Stimulated activated CD4-positive, alpha-beta T cell treated with anti-CD3 and anti-CD28 coated beads, Interleukin-4, amount 100 ng/mL, for 48 hours (primary cell): ENCODE results near the gene ALPP.
"Not testable (repeated sequence)": the region's sequence is repeated elsewhere in the genome, so short reads cannot be mapped to it uniquely, and the experiment has no call there.

Source experiments
- DNase-seq, 2 donors: peaks; one replicate each; pipeline ENCODE4 v3.0.0-alpha.2; 2020; ENCODE audit warnings: low read depth in 2 of 2

The ALPP gene

DNA sequence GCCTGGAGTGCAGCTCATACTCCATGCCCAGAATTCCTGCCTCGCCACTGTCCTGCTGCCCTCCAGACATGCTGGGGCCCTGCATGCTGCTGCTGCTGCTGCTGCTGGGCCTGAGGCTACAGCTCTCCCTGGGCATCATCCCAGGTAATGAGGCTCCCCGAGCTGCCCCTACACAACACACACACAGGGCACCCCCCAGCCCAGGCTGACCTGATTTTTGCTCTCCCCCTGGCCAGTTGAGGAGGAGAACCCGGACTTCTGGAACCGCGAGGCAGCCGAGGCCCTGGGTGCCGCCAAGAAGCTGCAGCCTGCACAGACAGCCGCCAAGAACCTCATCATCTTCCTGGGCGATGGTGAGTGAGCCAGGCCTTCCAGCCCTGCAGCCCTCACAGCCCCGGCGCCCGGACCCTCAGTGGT lies at the start of gene ALPP:
TSS of gene ALPP (plus strand) at position 17 of the 417 bp plus-strand sequence. CDS start at position 69, 52 bp downstream.
- DNase-seq = not testable (repeated sequence)

DNA sequence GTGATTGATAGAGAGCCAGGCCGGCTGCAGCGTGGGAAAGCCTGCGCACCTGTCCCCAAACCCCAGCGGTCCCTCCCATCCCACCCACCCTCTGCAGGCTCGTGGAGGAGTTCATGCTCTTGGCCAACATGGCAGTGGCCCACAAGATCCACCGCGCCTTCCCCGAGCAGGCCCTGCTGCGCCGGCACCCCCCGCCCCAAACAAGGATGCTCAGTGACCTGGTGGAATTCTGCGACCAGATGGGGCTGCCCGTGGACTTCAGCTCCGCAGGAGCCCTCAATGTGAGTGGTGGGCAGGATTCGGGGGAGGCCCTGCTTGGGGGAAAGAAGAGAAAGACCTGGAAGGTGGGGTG lies 48.9 kb upstream of the ALPP start:
- no peak for DNase-seq

DNA sequence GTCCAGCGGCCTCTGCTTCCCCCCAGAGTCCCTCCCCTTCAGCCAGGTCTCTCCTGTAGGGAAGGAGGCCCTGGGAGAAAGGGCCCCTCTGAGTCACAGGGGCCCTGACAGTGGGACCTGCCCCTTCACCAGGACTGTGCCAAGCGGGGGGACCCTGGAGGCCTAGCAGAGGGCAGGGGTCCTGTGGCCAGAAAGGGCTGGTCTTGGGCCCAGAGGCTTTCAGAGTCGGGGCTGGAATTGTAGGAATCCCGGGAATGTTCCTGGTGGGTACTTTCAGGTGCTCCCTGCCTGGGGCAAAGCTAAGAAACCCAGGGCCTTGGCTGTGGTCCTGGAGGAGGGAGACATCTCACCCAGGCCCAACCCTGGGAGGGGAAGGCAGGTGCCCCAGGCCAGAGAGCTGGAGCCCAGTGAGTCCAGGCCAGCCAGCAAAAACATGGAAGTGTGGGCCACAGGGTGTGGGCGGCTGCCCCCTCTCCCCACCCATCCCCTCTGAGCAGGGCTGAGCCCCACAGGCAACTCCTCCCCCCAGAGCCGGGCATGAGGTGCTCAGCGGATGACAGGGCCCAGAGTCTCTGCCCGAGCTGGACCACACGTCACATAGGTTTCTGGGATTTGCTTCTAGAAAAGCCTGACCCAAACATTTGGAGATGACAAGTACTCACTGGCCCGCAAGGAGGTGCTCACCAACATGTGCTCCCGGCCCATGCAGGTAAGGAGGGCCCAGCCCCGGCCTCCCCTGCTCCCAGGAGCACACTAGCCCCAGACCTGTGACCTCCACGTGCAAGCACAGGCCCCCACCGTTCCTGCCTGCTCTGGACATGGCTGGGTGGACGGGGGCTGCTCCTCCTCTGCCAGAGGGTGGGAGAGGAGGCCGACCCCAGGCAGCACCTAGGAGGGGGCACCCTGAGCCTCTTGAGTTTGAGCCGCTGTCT lies 48.2 kb upstream of the ALPP start:
- DNase-seq = no peak

DNA sequence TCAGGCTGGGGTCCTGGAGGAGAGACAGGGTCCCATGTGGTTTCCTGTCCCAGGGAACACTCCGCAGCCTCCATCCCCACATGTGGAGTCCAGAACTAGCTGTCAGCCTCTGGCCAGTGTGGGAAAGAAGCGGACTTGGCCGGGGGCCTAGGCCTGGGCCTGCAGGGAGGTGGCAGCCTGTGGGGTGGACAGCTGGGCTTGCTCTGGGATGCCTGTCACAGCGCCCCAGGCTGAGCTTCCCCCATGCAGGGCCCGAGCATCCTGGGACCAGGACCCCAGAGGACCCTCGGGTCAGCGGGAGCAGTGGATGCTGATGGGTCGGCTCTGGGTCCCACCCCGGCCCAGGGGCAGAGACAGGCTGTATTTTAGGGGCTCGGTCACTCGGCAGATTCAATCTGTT lies 47.5 kb upstream of the ALPP start:
- DNase-seq = not testable (repeated sequence)

DNA sequence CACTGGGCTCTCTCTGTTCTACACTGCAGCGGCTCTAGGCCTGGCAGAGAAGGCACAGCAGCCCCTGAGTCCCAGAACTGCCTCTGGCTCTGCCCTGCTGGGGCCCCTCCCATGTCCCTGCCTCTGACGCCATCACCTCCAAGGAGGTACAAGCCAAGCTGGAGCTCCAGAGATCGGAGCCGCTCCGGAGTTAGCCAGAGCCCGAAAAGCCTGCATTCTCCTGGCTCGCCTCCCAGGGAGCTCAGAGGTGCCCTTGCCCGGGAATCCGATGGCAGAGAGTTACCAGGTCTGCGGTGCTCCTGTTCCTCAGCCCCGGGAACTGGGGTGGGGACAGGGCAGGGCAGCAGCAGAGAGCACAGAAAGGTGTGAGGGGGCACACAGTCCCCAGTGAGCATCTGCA lies 46.9 kb upstream of the ALPP start:
- DNase-seq = not testable (repeated sequence)

DNA sequence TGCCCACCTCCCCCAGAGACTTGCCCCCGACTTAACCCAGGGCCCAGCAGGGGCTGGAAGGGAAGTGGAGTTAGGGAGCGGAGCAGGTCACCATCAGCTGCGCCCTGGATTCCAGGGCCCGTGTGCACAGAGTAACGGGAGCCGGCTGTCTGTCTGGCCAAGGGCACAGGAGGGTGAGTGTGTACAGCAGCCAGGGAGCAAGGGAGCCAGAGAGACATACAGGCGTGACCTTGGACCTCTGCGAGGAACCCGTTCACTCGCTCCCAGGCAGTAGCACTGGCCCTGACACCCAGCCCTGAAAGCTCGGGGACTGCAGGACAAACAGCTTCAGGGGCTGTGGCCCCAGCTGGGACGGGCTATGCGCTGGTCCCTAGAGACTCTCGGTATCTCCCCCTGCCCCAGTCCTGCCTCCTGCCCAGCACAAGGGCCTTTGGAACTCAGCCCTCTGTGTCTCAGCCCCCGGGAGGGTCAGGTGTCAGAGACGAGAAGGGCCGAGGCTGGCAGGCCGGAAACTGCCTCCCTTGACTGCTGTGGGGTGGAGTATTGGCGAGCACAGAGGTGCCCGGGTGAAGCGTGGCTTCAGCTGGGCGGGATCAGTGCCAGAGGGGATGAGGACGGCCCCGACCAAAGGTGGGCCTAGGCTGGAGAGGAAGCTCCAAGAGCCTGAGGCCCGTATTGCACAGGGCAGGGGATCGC lies 46.2 kb upstream of the ALPP start:
- not testable (repeated sequence) for DNase-seq

DNA sequence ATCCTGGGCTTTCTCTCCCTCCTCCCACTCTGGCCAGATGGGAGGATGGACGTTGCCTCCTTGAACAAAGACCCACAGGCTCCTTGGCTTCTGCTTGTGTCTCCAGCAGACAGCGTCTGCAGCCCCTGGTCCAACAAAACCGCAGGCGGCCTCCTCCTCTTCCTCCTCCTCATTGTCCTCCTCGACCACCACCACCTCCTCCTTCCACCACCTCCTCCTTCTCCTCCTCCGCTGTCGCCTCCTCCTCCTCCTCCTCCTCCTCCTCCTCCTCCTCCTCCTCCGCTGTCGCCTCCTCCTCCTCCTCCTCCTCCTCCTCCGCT lies 45.7 kb upstream of the ALPP start:
- DNase-seq = no peak

DNA sequence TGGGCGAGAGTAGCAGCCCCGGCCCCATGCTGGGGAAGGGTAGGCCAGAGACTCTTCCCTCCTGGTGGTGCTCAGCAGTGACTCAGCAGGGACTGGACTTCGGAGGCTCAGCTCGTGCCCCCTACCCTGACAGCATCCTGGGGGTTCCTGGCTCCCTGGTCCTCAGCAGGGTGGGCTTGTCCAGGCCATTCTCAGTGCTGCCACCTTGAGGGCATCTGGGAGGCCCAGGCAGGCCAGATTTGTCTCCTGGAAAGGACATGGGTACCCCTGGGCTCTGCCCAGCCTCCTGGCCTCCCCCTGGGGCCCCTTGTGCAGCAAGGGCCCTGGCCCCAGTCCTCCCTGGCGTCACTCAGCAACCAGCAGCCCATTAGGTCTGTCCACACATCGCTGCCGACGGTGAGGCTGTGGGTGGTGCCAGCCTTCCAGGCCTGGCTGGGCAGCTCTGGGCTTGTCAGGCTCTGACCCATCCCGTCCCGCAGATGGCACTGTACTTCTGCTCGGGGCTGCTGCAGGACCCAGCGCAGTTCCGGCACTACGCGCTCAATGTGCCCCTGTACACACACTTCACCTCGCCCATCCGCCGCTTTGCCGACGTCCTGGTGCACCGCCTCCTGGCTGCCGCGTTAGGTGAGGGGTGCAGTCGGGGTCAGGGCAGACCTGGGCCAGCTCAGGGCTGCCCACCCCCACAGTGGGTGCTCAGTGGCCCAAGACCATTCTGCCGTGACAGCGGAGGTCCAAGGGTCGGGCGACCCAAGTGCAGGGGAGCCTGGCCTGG lies 45.0 kb upstream of the ALPP start:
- DNase-seq = no peak

DNA sequence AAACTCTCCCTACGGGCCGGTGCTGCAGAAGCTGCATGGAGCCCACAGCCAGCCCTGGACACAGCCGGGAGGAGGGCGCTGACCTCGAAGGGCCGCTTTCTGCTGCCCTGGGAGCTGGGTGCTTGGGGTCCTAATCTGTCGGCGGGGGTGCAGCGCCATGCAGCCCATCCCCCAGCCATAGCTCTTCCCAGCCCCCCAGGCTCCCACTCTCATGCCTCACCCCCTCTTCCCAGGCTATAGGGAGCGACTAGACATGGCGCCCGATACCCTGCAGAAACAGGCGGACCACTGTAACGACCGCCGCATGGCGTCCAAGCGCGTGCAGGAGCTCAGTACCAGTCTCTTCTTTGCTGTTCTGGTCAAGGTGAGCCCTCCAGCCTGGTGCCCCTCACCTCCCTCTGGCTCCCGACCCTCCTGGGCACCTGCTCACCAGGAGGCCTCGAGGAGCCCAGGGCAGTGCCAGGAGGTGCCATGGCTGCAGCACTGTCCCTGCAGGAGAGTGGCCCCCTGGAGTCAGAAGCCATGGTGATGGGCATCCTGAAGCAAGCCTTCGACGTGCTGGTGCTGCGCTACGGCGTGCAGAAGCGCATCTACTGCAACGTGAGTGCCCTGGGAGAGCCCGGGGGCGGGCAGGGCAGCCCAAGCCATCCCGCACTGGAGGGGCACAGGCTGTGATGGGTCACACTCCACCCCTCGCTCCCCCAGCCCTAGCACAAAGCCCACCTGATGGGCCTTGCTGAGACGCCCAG lies 44.2 kb upstream of the ALPP start:
- not testable (repeated sequence) for DNase-seq

DNA sequence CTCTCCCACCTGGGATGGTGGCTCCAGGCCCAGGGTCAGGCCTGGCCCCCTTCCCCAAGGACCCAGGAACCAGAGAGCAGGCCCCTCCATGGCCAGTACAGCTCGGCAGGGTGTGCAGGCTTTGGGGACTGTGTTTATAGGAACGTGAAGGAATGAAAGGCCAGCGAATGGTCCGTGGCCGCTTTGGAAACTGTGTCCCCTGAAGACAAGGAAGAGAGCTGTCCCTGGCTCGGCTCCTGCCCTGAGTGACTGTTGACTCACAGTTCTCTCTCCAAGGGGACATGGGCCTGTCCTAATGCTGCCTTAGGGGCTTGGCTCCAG lies 43.7 kb upstream of the ALPP start:
- DNase-seq = not testable (repeated sequence)

DNA sequence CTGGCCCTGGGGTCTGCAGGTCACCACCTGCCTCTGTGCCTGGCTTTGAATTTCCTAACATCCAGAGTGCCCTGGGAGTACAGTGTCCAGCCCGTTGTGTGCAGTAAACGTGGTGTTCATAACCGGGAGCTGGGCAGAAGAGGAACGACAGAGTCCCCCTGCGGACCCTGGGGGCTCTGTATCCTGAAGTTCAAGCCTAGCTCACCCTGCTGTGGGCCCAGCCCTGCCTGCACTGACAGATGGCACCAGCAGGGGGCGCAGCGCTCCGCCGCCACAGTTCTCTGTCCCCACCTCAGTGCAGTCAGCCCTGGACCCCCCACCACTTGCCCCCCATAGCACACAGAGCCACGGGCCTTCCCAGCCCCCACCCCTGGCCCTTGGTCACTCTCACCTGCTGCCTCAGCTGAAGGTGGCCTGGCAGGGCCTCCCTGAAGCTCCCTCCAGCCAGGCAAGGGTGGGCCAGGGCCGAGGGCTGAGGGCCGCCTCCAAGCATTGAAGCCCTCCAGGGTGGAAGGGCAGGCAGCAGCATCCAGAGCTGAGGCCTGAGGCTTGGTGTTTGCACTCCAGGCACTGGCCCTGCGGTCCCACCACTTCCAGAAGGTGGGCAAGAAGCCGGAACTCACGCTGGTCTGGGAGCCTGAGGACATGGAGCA lies 43.2 kb upstream of the ALPP start:
- DNase-seq = not testable (repeated sequence)

DNA sequence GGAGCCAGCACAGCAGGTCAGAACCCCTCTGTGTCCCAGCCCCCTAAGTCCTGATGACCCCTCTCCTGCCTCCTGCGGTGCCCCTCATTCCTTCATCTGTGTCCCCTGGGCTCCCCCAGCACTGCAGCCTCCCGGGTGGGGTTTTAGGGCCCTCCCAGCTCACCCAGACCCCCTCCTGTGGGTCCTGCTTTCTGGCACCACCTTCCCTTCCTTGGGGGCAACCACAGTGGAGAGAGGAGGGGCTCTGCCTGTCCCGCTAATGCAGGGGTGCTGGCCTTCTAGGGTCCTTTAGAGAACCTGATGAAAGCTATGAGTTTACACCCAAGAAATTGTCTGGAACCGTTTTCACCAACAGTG lies 42.7 kb upstream of the ALPP start:
- DNase-seq = no peak

DNA sequence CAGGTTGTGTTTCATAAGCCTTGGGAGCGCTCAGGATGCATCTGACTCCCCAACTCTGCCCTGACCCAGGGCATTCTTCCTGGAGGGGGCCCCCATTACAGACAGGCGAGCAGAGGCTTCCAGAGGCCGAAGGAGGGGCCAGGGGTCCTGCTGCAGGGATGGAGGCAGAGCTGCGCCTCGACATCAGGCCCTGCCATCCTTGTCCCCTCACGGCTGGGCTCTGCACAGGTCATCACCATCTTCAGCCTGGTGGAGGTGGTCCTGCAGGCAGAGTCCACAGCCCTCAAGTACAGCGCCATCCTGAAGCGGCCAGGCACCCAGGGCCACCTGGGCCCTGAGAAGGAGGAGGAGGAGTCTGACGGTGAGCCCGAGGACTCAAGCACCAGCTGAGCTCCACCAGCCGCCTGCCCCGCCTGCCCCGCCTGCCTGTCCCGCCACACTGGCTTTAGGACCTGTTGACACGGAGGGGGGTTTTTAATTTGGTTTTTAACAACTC lies 42.3 kb upstream of the ALPP start:
- DNase-seq = no peak

DNA sequence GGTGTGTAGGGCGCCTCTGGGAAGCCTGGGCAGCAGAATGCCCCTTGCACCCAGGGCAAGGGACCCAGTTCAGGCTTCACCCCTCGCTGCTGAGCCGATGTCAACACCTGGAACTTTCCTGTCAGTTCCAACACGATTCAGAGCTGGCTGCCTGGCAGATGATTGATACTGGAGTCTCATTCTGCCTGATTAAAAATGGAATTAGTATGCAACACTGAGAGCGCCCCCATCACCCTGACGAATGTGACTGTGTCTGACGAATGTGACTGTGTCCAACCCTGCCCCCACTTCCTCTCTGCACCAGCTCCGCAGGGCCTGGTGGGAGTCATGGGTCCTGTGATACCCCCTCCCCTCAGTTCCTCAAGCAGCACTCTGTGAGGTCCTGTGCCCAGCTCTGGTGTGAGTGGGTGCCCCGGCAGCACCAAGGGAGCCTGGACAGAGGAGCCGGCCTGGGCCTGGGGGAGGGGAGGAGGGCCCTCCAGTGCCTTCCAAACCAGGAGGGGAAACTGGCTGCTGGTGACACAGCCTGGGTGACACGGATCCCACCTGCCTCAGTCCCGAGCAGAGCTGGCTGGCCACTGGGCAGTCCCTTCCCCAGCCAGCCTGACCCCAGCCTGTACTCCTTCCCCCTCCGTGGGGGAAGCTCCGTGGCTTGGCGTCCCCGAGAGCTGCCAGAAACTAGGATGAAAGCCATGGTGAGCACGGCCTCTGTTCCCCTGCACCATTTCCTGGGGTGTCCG lies 41.4 kb upstream of the ALPP start:
- DNase-seq = no peak

DNA sequence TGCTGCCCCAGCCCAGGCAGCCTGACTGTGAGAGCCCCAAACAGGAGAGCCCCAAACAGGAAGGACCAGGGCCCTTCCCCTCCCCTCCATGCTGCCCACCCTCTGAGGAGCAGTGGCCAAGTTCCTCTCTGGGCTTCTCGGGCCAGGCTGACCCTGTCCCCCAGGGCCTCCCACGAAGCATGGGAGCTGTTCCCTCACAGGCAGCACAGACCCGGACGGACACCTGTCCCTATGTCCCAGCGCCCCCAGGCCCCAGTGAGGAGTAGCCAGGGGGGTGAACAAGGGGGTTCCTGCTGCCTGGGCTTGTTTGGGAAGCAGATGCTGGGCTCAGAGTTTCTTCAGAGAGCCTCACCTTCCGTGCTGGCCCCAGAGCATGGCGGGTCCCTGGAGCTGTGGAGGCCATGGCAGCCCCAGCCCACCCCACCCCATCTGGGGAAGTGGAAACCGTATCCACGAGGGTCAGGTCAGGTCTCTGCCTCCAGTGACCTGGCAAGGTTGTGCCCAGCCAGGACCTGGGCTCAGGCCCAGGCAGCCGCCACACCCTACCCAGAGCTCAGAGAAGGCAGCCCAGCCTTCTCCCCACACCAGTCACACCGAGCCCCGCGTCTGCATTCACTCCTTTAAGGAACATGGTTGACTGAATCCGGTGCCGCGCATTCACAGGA lies 40.3 kb upstream of the ALPP start:
- DNase-seq = not testable (repeated sequence)

DNA sequence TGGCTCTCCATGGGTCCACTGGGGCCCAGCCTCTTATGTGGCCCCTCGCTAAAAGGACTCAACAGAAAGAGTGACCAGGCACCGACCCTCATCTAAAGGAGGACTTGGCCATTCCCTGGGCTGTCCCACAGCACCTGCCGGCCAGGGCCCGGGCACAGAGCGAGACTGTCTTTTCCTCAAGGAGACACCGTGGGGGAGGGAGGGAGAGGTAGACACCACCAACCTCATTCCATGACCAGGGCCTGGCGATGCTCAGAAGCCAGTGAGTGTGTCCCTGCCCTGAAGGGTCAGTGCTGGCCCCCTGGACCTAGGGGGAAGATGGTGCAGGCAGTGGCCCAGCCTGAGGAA lies 39.8 kb upstream of the ALPP start:
- DNase-seq = no peak

DNA sequence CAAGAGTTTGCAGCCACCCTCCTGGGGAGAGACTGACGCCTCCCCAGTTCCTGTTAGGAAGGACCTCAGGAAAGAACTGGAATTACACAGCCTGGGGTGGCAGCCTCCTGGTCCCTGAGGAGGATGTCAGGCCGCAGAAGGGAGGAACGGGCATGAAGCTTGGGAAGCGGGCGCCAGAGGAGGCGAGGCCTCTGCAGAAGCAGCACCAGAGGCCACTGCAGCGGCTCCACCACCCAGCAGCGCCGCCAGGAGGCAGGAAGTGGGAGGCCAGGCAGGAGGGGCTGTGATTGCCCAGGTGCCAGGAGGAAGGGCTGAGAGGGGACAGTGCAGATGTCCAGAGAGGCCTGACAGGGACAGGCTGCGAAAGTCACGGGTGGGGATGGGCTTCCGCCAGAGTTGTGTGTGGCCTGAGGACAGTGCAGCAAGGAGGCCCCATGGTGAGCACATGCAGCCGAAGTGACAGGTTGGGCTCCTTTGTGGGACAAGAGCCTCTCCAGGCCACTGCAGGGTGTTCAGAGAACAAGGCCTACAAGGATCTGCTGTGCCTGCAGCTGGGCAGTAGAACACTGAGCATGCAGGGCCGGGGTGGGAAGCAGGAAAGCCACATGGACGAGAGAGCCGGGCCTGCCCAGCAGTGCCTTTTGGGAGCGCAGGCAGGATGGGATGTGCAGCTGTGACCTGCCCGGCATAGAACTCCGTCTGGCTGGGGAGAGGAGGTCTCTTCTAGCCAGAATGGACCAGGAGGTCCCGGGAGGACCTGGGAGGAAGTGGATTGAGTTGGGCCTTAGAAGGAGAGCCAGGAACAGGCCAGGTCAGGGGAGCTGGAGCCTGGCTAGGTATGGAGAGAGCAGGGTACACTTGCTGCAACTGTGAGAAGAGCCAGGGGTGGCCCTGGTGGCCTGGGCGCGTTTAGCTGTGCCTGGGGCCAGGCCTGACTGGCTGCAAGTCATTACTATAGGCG lies 39.1 kb upstream of the ALPP start:
- no peak for DNase-seq

DNA sequence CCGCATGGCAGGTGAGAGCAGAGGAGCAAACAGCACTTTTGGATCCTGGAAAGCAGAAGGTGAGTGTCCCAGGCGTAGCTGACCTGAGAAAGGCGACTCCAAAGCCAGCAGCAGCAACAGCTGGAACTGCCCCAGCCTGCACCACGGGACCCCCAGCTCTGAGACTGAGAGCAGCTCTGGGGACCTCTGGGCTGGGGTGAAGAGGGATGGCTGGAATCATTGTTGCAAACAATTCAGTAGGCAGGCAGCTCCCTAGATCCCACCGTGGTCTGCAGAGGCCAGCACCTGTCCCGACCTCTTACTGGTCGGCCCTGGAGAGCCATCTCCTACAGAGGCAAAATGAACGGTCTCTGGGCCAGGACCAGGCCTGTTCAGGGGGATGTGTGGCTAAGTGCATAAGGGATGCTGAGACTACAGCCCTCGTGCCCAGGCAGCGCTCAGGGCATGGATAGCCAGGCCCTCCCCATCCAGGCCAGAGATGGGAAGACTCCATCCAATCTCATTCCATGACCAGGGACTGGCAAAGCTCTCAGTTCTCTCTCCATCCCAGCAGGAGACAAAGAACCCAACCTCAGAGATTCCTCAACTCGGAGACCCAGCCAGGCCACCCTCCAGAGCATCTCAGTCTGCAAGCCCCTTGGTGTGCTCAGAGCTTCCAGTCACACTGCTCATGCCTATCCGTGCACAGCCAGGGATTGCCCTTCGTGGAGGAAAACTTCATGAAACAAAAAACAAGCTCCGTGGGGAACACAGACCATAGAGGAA lies 38.2 kb upstream of the ALPP start:
- DNase-seq = no peak
